Kidney (tissue), 14 donors: ENCODE measurements around the gene CHSY1. TPM values are rescaled to one million over a fixed set of nuclear protein-coding genes. Genes with fewer than 3 reads are reported as not detected.

Experiments used
- DNase-seq, 5 donors: peaks; one replicate each; pipeline ENCODE4 v3.0.0-alpha.2; 2013 to 2020
- FAIRE-seq: peaks from 2 replicates; lab custom pipeline; 2012; peaks lifted over from hg19 to GRCh38; lab: Jason Lieb, UNC
- H3K27ac ChIP-seq, 2 donors: one replicate each; pipeline ENCODE4 v1.7.0; 2013; ENCODE audit warnings: low read depth in 2 of 2, low read length in 2 of 2, inconsistent platforms in 1 of 2
- H3K27me3 ChIP-seq: one replicate; pipeline ENCODE4 v1.7.1; 2013; ENCODE audit warnings: low read length, inconsistent platforms; ENCODE audit not compliant: control insufficient read depth, insufficient read depth
- H3K36me3 ChIP-seq, 3 donors: one replicate each; pipeline versions ENCODE4 v1.7.0 to v1.7.1; 2013; ENCODE audit warnings: low read length in 3 of 3, control low read depth in 1 of 3, inconsistent platforms in 1 of 3; ENCODE audit not compliant: insufficient read depth in 3 of 3, control insufficient read depth in 2 of 3
- H3K4me1 ChIP-seq, 3 donors: one replicate each; pipeline versions ENCODE4 v1.7.0 to v1.7.1; 2013; ENCODE audit warnings: low read length in 3 of 3, inconsistent platforms in 1 of 3, low read depth in 1 of 3; ENCODE audit not compliant: control insufficient read depth in 2 of 3, insufficient read depth in 2 of 3
- H3K4me3 ChIP-seq, 3 donors: one replicate each; pipeline versions ENCODE4 v1.7.0 to v1.8.1; 2013; ENCODE audit warnings: low read length in 3 of 3, control low read depth in 1 of 3, inconsistent platforms in 1 of 3
- H3K9ac ChIP-seq, 3 donors: one replicate each; pipeline versions ENCODE4 v1.7.0 to v1.7.1; 2013; ENCODE audit warnings: low read length in 3 of 3, control low read depth in 1 of 3, inconsistent platforms in 1 of 3
- H3K9me3 ChIP-seq, 3 donors: one replicate each; pipeline versions ENCODE4 v1.7.0 to v1.7.1; 2013; ENCODE audit warnings: low read length in 3 of 3, control low read depth in 1 of 3, inconsistent platforms in 1 of 3; ENCODE audit not compliant: control insufficient read depth in 2 of 3, insufficient read depth in 1 of 3
- intact Hi-C: fragments of 100-400 bp; cut with DNase I; formaldehyde crosslinking; loops from one replicate; pipeline ENCODE4 v1.11.1; 2022
- polyA plus RNA-seq: library from polyadenylated mRNA; stranded (reverse); fragments of 350-450 nt; fragmentation: Illumina TruSeq; extraction: RNeasy Lipid Tissue Mini Kit (QIAGEN cat#74804); gene quantifications from one replicate; pipeline ENCODE4 v1.2.3, GENCODE V29; 2014; ENCODE audit warnings: low read depth, low replicate concordance; ENCODE audit not compliant: insufficient read depth
- total RNA-seq: library from RNA; stranded (reverse); fragmentation: NEBNext Ultra II Directional; extraction: Animal tissue kit (Norgen Biotek cat#: 25700); gene quantifications from one replicate; pipeline ENCODE4 v1.2.1, GENCODE V29; 2021
- TF ChIP-seq, protein P1 (sequence below): IDR thresholded peaks from 3 replicates; pipeline ENCODE4 v1.5.1; 2012; ENCODE audit warnings: mild to moderate bottlenecking, moderate library complexity, borderline replicate concordance; ENCODE audit not compliant: insufficient read depth; ENCODE audit errors: extremely low read depth
- donor health status: control.
- donor health status: control.
- donor health status: control.
- donor health status: control.
- donor health status: control.
- donor health status: DM: yes; HTN: yes; CAD: no.
- donor health status: Normal renal cell carcinoma (clear cell type).

Gene CHSY1
- total and polyA plus RNA-seq, 2 donors from 2014 or later = 7.2 to 41.6 TPM

DNA sequence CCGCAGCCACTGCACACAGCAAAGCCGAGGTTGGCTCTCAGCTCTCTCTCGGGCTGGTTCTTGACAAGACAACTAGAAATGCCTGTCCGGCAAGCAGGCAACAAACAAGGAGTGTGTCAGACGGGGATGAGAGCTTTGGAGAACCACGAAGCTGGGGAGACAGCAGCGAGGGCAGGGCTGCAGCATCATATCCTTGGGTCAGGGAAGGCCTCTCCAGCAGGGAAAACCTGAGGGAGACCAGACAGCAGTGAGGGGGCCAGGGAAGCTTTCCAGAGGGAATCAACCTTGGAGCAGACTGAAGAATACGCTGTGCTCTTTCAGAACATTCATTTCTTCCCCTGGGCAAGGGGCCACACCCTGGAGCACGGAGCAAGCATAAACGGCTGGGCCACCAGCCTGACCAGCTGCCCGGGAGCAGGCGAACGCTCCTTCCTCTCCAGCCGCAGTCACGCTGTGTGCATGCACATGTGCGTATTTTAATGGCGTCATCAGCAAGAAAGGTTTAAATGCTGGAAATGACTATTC is 58.7 kb downstream of the CHSY1 start:
- no peak overlapping the region for H3K27ac ChIP-seq
- no peak for FAIRE-seq
- intact Hi-C loops = no loop called here
- no peaks in the 10 kb centered on the region for H3K9me3 ChIP-seq
- TF ChIP-seq, protein P1, sequence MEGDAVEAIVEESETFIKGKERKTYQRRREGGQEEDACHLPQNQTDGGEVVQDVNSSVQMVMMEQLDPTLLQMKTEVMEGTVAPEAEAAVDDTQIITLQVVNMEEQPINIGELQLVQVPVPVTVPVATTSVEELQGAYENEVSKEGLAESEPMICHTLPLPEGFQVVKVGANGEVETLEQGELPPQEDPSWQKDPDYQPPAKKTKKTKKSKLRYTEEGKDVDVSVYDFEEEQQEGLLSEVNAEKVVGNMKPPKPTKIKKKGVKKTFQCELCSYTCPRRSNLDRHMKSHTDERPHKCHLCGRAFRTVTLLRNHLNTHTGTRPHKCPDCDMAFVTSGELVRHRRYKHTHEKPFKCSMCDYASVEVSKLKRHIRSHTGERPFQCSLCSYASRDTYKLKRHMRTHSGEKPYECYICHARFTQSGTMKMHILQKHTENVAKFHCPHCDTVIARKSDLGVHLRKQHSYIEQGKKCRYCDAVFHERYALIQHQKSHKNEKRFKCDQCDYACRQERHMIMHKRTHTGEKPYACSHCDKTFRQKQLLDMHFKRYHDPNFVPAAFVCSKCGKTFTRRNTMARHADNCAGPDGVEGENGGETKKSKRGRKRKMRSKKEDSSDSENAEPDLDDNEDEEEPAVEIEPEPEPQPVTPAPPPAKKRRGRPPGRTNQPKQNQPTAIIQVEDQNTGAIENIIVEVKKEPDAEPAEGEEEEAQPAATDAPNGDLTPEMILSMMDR = no peak
- no peaks in the 10 kb centered on the region for H3K36me3 ChIP-seq
- peak in 1 of 5 donors; percentile 71 for DNase-seq
- no peak overlapping the region for H3K9ac ChIP-seq
- peak overlapping the region in 1 of 3 donors; percentile 4 for H3K4me3 ChIP-seq
- peaks cover 0 to 22% (median 19%) of the 10 kb centered on the region in 3 donors for H3K4me1 ChIP-seq
- no peaks in the 10 kb centered on the region for H3K27me3 ChIP-seq

- Histone ChIP-seq H3K9ac (no peak overlapping the region), H3K27ac (no peak overlapping the region)
- TF ChIP-seq, protein P1 = no peak
These were observed 59.8 kb downstream of the CHSY1 start for GRCh38 chr15:101192081-101192480.

DNA sequence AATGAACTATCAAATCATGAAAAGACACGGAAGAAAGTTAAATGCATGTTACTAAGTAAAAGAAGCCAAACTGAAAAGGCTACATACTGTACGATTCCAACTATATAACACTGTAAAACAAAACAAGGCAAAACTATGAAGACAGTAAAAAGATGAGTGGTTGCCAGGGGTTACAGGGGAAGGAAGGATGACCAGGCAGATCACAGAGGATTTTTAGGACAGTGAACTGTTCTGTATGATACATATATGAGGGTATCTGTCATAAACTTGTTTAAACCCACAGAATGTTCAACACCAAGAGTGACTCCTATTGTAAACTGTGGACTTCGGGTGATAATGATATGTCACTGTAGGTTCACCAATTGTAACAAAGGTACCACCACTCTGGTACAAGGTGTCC is 60.6 kb downstream of the CHSY1 start:
- intact Hi-C loops = no loop called here
- Histone ChIP-seq H3K9ac (no peak overlapping the region), H3K27me3 (no peaks in the 10 kb centered on the region), H3K9me3 (no peaks in the 10 kb centered on the region), H3K27ac (no peak overlapping the region), H3K4me1 (peaks cover 4 to 25% (median 23%) of the 10 kb centered on the region in 3 donors), H3K36me3 (no peaks in the 10 kb centered on the region), H3K4me3 (no peak overlapping the region)
- no peak for FAIRE-seq
- TF ChIP-seq, protein P1 = no peak
- no peak for DNase-seq

More at GRCh38 chr15:101192081-101192480, 59.8 kb downstream of the CHSY1 start:
- Histone ChIP-seq H3K4me3 (no peak overlapping the region), H3K4me1 (peaks cover 4 to 23% (median 21%) of the 10 kb centered on the region in 3 donors), H3K9me3 (no peaks in the 10 kb centered on the region), H3K27me3 (no peaks in the 10 kb centered on the region), H3K36me3 (no peaks in the 10 kb centered on the region)
- FAIRE-seq = no peak
- intact Hi-C loops = no loop called here
- DNase-seq = no peak

DNA sequence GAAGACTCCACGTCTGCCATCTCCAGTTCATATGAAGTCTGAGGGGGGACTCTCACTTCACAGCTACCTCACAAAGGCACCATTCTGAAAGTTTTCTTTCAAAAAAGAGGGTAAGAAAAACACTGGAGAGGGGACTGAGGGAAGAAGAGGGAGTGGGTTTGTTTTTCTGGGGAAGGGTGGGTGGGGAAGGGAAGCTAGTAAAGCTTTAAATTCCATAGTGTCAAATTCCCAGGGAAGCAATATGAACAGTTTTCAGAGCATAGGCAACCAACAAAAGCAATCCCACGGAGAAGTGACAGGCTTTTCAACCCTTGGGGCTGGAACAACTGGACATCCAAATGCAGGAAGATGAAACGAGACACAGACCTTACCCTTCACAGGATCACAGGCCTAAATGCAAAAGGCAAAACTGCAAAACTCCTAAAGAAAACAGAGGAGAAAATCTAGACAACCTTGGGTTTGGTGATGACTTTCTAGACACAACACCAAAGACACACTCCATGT is 61.7 kb downstream of the CHSY1 start:
- no peak overlapping the region for H3K4me3 ChIP-seq
- DNase-seq = peak in 1 of 5 donors; percentile 63
- no peaks in the 10 kb centered on the region for H3K36me3 ChIP-seq
- H3K27me3 ChIP-seq = no peaks in the 10 kb centered on the region
- H3K4me1 ChIP-seq = peaks cover 4 to 25% (median 25%) of the 10 kb centered on the region in 3 donors
- H3K27ac ChIP-seq = peak overlapping the region in 1 of 2 donors; percentile 0
- TF ChIP-seq, protein P1 = no peak
- H3K9ac ChIP-seq = no peak overlapping the region
- intact Hi-C loops = no loop called here
- no peaks in the 10 kb centered on the region for H3K9me3 ChIP-seq
- no peak for FAIRE-seq
